Measurements from ENCODE around the gene ZSWIM1. TPM values are rescaled to one million over a fixed set of nuclear protein-coding genes. Genes with fewer than 3 reads are reported as not detected.
A peak's percentile ranks its signal among the peaks of the same experiment; 100 is the strongest.

ZSWIM1 gene
- total and polyA plus RNA-seq, 2 donors from 2014 or later: 6.7 to 13.1 TPM

DNA sequence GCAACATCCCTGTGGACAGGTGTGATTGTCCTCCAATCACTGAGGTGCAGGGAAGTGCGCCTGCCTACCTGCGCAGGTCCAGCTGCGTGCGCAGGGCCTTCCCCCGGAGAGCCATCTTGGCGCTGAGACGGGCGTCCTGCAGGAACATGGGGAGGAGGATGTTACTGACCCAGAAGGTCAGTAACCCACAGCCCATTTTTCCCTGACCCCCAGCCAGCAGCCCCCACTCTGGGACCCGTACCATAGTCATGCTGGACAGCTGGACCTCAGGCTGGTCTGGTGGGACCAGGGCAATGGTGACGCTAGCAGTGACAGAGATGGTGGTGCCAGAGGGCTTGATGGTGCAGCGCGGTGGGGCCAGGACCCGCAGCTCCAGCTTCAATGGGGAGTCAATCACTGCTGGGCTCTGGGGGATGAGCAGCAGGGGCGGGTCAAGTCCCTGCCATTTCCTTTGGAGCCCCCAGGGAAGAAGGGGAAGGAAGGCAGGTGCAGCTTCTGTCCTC lies 21.2 kb downstream of the ZSWIM1 start:
- intact Hi-C loops (cut with DNase I): no loop called here
- Histone ChIP-seq H3K27me3 (ENCODE audit: control insufficient read depth, insufficient read depth, low read length) (no peaks in the 10 kb centered on the region), H3K4me3 (ENCODE audit: low read length in 3 of 3) (no peak overlapping the region), H3K4me1 (ENCODE audit: control insufficient read depth in 2 of 3, insufficient read depth in 2 of 3, low read depth in 1 of 3, low read length in 3 of 3) (no peaks in the 10 kb centered on the region), H3K27ac (ENCODE audit: low read depth in 2 of 2, low read length in 2 of 2) (no peak overlapping the region), H3K36me3 (ENCODE audit: control insufficient read depth in 2 of 3, insufficient read depth in 3 of 3, low read length in 3 of 3) (peaks cover 5 to 12% (median 7%) of the 10 kb centered on the region in 3 donors), H3K9ac (ENCODE audit: low read length in 3 of 3) (no peak overlapping the region), H3K9me3 (ENCODE audit: control insufficient read depth in 2 of 3, insufficient read depth in 1 of 3, low read length in 3 of 3) (no peaks in the 10 kb centered on the region)
- DNase-seq: peak in 1 of 5 donors; percentile 70
- TF ChIP-seq CTCF (IDR thresholded peaks at IDR 0.05; ENCODE audit: borderline replicate concordance, extremely low read depth, insufficient read depth): no peak
- no peak for FAIRE-seq

DNA sequence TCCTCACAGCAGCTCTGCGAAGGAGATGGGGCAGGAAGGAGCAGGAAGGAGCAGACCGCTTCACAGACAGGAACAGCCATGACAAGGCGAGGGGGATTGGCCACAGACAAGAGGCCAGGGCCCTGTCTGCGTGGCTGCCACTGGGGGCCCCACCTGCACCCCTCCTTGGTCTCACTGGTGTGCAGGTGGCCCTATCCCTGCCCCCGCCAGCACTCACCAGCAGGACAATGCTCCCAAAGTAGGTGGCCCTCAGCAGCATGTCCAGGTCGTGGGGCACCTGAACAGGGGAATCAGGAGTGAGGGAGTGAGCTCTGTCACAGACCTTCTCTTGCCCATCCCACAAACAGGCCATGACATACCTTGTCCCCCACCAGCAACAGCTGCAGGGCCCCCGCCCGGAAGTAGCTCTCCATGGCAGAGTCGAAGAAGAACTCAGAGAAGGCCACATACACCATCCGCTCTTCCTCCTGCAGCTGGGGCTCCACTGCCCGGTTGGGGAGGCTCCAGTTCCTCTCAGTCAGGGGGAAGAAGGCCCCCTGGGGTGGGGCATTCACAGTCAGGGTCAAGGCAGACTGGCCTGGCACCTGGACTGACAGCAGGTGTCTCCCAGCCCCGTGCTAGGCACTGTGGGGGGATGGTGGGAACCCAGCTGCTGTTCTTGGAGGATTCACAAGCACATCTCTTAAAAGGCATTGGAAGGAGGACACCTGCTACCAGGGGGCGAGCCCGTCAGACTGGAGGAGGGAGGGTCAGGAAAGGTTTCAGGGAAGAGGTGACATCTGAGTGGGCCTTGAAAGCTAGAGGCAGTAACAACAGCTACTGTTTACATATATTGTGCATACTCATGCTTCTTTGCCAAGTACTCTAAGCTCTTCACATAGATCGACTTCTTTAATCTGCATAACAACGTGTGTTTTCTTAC lies 23.8 kb downstream of the ZSWIM1 start:
- Histone ChIP-seq H3K4me1 (ENCODE audit: control insufficient read depth in 2 of 3, insufficient read depth in 2 of 3, low read depth in 1 of 3, low read length in 3 of 3) (no peaks in the 10 kb centered on the region), H3K4me3 (ENCODE audit: low read length in 3 of 3) (no peak overlapping the region), H3K27me3 (ENCODE audit: control insufficient read depth, insufficient read depth, low read length) (no peaks in the 10 kb centered on the region), H3K9ac (ENCODE audit: low read length in 3 of 3) (no peak overlapping the region), H3K36me3 (ENCODE audit: control insufficient read depth in 2 of 3, insufficient read depth in 3 of 3, low read length in 3 of 3) (no peaks in the 10 kb centered on the region), H3K9me3 (ENCODE audit: control insufficient read depth in 2 of 3, insufficient read depth in 1 of 3, low read length in 3 of 3) (no peaks in the 10 kb centered on the region), H3K27ac (ENCODE audit: low read depth in 2 of 2, low read length in 2 of 2) (no peak overlapping the region)
- TF ChIP-seq CTCF (IDR thresholded peaks at IDR 0.05; ENCODE audit: borderline replicate concordance, extremely low read depth, insufficient read depth): no peak
- FAIRE-seq: no peak
- DNase-seq: peak in 1 of 5 donors; percentile 70
- intact Hi-C loops (cut with DNase I): no loop called here

GRCh38 chr20:45905505-45906079 lies 24.6 kb downstream of the ZSWIM1 start:
- H3K4me3 ChIP-seq (ENCODE audit: low read length in 3 of 3): no peak overlapping the region
- H3K27me3 ChIP-seq (ENCODE audit: control insufficient read depth, insufficient read depth, low read length): no peaks in the 10 kb centered on the region
- intact Hi-C loops (cut with DNase I): no loop called here
- FAIRE-seq: no peak
- TF ChIP-seq CTCF (IDR thresholded peaks at IDR 0.05; ENCODE audit: borderline replicate concordance, extremely low read depth, insufficient read depth): no peak
- DNase-seq: peak in 1 of 5 donors; percentile 54
- no peaks in the 10 kb centered on the region for H3K36me3 ChIP-seq (ENCODE audit: control insufficient read depth in 2 of 3, insufficient read depth in 3 of 3, low read length in 3 of 3)
- H3K9me3 ChIP-seq (ENCODE audit: control insufficient read depth in 2 of 3, insufficient read depth in 1 of 3, low read length in 3 of 3): no peaks in the 10 kb centered on the region
- H3K4me1 ChIP-seq (ENCODE audit: control insufficient read depth in 2 of 3, insufficient read depth in 2 of 3, low read depth in 1 of 3, low read length in 3 of 3): no peaks in the 10 kb centered on the region
- H3K9ac ChIP-seq (ENCODE audit: low read length in 3 of 3): no peak overlapping the region
- no peak overlapping the region for H3K27ac ChIP-seq (ENCODE audit: low read depth in 2 of 2, low read length in 2 of 2)

All from kidney (tissue), 14 donors.